T-helper 2 cell (primary cell): ENCODE measurements around the gene TRIM47.

Source experiments
- DNase-seq, 5 experiments: peaks; one replicate each; pipeline versions ENCODE4 v3.0.0 to v3.0.0-alpha.2; 2012 to 2022

Gene TRIM47

GRCh38 chr17:75846692-75847613 lies 31.4 kb downstream of the TRIM47 start:
- no peak for DNase-seq

DNA sequence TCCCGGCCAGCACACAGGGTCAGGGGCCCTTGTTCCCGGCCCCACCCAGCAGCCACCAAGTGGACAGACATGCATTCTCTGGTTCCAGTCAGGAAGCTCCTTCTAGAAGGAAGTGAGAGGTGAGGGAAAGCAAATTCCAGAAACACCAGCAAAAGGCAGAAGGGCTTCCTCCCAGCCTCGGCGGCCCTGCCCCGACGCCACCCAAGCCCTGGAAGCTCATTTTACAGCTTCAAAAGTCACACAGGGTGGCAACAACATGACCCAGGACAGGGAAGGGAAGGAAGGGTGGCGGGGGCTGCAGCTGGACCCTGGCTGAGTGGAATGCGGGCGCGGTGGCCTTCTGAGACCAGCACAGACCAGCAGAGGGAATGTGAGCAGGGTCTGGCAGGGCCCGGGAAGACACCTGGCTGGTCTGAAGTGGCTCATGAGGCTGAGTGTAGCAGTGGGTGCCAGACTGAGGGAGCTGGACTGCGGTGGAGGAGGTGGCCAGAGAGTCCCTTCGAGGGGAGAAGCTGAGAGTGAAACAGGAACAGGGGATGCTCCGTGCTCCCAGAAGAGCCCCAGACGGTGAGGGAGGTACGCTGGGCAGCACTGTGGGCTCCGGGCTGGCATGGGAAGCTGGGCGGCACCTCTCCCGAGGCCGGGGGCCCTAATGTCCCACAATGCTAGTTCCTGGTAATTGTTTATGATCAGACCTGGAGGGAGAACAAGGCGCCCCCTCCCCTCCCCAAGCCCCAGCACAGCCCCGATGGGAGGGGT lies 32.3 kb downstream of the TRIM47 start:
- DNase-seq = no peak

DNA sequence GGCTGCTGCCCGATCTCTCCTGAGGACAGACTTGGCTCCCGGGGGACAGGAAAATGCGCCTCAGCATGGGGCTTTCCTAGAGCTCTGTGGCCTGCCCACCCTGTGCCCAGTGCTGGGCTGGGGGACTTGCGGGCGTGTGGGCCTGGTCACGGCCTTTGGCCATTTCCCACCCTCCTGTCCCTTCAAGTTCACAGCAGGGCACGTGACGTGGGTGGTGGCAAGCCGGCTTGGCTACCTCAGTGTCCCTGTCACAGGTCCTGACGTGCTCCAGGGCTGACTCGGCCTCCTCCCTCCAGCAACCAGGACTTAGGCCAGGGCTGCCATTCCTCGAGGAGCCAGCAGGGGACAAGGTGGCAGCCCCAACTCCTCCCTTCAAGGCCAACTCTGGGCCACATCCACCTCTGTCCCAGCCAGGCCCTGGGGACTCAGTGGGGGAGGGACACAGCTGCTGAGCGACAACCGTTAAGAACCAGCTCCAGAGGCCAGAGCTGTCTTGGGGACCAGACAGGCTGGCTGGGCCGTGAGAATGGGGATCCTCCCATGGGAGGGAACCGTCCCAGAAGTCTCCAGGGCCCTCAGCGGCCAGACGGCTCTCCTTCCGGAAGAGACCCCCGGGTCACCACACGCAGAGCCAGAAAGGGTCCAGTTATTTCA lies 33.2 kb downstream of the TRIM47 start:
- peak in 3 of 5 experiments; percentile 44 to 77 (median 45) for DNase-seq

- peak in 1 of 5 experiments; percentile 44 for DNase-seq
These were observed 33.8 kb downstream of the TRIM47 start for GRCh38 chr17:75844530-75845057.

GRCh38 chr17:75843577-75844529 lies 34.5 kb downstream of the TRIM47 start, which contains the start of gene UNC13D:
TSS of gene UNC13D (minus strand) at chr17:75844404. CDS start at chr17:75844337, 67 bp downstream.
- DNase-seq = peak in 4 of 5 experiments; percentile 38 to 83 (median 62)

- DNase-seq = peak in 1 of 5 experiments; percentile 65
These were observed 35.3 kb downstream of the TRIM47 start for GRCh38 chr17:75842963-75843576.

DNA sequence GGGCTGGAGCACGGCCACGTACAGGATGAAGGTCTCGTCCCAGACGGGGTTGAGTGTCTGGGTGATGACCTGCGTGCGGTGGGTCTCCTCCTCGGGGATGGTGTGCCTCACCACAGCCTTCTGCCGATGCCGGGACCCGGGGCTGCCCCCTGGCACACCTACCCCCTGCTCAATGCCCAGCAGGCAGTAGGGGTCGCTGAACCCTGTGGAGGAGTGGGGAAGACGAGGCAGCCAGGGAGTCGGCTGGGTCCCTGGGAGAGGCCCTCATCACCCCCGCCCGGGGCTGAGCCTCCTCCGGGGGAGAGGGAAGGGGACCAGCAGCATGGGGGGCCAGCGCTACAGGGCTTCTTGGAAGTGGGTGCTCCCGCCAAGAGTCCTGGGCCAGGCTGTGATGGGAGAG lies 36.0 kb downstream of the TRIM47 start:
- DNase-seq = no peak

DNA sequence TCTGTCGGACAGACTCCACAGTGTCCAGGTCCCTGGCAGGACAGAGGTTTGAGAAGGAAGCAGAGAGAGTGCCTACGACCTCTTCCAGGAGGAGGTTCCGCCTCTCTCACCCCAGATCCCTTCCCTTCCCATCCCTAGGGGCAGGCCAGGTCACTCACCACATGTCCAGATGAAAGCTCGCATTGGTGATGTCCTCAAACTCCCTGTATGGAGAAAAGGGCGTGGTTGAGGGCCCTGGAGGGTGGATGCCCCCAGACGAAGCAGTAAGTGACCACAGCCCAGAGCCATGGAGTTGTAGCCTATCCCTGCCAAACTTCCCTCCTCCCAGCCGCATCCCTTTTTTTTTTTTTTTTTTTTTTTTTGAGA lies 37.6 kb downstream of the TRIM47 start:
- DNase-seq = no peak

- no peak for DNase-seq
These were observed 38.2 kb downstream of the TRIM47 start for GRCh38 chr17:75839942-75840798.

DNA sequence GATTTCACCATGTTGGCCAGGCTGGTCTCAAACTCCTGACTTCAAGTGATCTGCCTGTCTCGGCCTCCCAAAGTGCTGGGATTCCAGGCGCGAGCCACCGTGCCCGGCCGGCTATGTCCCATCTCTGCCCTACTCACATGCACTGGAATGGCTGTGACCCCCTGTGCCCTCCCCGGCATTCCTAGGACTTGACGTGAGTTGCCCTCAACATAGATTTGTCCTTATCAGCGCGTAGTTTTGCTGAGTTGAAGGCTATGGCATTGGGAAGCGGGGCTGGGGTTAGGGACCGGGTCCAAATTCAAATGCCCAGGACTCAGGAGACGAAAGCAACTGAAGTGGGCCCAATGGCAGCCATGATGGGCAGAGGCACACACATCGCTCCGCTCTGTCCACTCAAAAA lies 40.0 kb downstream of the TRIM47 start:
- DNase-seq = no peak

DNA sequence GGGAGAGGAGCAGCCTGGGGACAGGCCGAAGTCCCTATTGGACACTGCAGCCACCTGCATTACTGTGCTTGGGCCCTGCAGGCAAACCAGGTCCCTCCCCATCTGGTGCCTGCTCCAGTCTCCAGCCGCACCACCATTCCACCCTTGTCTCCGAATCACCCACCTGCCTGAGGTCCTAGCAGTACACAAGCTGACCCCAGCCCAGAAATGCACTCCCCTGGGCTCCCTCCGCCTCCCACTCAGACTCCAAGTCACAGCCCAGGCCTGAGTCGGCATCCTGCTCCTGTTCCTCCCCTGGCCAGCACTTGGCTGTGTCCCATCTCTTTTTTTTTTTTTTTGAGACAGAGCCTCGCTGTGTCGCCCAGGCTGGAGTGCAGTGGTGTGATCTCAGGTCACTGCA lies 40.5 kb downstream of the TRIM47 start:
- DNase-seq = no peak

DNA sequence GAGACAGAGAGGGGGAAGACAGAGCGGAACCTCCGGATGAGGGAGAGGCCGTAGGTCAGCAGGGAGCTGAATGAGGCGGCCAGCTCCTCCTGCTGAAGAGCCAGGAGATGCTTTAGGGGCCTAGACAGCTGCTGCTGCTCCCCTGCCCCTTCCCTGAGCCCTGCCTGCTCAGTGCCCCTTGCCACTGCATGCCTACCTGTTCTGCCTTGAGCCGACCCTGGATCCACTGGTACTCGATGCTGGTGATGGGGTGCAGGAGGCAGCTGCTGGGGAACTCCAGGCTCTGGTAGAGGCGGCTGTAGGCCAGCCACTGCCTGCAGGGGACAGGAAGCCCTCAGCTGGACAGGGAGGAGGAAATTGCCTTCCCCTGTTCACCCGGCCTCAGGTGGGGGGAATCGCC lies 41.8 kb downstream of the TRIM47 start:
- no peak for DNase-seq

DNA sequence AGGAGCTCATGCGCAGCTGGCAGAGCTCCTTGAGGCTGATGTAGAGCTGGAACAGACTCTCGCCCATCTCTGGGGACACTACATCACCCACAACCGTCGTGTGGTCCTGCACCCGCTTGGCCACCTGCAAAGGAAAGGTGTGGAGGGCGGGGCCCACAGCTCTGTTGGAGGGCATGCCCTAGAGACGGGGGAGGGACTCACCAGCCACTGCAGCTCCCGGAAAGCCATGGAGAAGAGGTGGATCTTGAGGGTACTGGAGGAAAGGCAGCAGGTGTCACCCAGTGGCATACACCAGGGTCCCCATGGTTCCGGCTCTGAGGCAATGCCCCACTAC lies 42.8 kb downstream of the TRIM47 start:
- DNase-seq = no peak

DNA sequence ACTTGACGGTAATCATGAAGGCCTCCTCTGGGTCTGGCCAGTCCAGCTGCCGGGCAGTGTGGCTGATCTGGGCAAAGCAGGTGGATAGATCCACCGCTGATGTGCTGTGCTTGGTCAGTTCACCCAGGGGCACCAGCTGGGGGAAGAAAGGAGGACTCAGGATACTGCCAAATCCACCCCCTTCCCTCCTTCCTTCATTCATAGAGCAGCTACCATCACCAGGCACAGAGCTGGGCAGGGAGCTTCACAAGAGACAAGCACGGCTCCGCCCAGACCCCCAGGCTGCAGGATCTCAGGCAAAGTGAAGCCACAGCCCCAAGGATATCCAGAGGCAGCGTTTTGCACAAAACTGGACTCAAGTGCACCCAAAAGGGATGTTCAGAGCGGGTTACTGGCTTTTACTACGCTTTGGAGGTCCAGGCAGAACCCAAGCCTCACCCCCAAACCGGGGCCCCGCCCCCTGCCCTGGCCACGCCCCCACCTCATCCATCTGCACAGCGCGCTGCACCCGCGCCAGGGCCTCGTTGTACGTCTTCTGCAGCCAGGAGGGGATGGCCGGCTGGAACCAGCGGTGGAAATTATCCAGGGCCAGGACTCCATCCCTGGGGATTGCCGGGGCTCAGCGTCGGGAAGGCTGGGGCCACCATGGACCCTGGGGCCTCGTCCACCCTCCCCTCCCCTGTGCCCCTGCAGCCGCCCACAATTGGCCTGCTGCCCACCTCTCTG lies 43.3 kb downstream of the TRIM47 start:
- DNase-seq = no peak

- DNase-seq = no peak
These were observed 44.0 kb downstream of the TRIM47 start for GRCh38 chr17:75834279-75834920.

- peak in 2 of 5 experiments; percentile 32 to 60 for DNase-seq
These were observed 45.6 kb downstream of the TRIM47 start for GRCh38 chr17:75832652-75833400.

GRCh38 chr17:75832164-75832651 lies 46.2 kb downstream of the TRIM47 start:
- peak in 3 of 5 experiments; percentile 32 to 85 (median 77) for DNase-seq

DNA sequence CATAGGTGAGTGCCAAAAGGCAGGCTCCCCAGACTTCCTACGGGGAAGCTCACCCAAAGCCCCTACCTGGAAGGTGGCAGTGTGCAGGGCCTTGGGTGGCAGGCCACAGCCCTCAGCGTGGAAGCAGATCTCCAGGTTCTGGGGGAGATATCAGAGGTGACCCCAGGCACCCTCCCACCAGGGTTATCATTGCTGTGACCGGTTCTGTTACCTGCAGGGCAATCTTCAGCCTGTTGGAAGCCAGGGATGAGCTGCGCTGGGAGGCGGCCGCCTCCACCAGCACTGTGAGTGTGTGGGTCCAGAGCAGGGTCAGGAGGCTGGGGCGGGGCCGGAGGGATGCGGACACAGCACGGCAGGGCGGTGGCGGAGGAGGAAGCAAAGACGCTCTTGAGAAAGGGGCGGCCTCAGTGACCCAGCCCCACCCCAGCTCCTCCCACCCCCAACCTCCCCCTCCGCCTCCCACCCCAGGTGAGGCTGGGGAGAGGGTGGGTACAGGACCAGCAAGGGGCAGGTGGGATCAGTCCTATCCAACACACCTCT lies 47.3 kb downstream of the TRIM47 start:
- no peak for DNase-seq
